ENCODE measurements around the gene CIAO2A. TPM values are rescaled to one million over a fixed set of nuclear protein-coding genes. Genes with fewer than 3 reads are reported as not detected.

Gene CIAO2A
- total RNA-seq, 3 donors from 2014 or later (not counting 1 experiment from before 2014, with no cell fraction given), result 20.2 to 23.9 (median 22.9) TPM

DNA sequence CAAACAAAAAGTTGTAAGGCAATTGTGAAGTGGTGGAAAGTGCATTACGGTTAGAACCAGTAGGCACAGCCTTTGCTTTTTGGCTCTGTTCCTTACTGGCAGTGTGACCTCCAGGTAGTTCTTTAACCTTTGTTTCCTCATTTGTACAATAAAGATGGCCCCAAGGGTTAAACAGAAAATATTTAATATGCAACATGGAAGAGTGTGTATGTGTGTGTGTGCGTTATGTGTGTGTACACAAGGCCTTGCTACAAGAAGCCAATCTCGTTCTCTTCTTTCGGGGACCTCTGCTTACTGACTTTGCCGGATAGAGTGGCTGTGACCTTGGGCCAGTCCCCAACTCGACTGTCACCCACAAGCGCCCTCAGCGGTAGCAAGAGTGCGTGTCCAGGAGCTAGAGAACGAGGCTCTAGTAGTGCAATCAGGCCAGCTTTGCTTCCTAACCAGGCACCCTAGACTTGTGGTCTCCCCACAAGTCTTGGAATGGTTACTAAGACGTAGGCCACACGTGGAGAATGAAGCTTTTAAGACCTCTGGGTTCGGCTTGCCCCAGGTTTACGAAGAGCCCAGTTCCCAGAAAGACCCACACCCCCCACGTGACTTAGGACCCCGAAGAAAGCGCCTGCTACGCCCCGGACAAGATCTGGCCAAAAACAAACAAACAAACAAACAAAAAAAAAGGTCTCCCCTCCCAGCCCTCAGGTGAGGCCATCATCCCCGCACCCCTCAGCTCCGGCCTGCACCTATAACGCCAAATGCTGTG lies 593 bp downstream of the CIAO2A start:
- Histone ChIP-seq H3K27me3 (ENCODE audit: control insufficient read depth, insufficient read depth, low read length) (no peaks in the 10 kb centered on the region), H3K4me1 (ENCODE audit: control insufficient read depth, insufficient read depth, low read length) (peaks cover 52% of the 10 kb centered on the region), H3K36me3 (ENCODE audit: control insufficient read depth, insufficient read depth, low read length) (peaks cover 9% of the 10 kb centered on the region), H3K9me3 (ENCODE audit: control insufficient read depth, insufficient read depth, low read length) (no peaks in the 10 kb centered on the region), H3K4me3 (ENCODE audit: low read length) (peak overlapping the region; percentile 74), H3K27ac (ENCODE audit: low read length) (peak overlapping the region; percentile 93)
- WGBS (ENCODE audit: insufficient coverage), result 7% methylated on average over 22 of the region's 22 CpGs
- peak overlapping the region; percentile 98 to 99 for H3K27ac Mint-ChIP-seq
- intact Hi-C loops (cut with micrococcal nuclease), result loop anchor here (1.0 to 10.0 kb wide), 3 partner anchors 70 to 898 kb away; partner anchors contain the start of gene PPIB
- H3K4me3 Mint-ChIP-seq, result peak overlapping the region; percentile 100
- TF ChIP-seq, protein P1, sequence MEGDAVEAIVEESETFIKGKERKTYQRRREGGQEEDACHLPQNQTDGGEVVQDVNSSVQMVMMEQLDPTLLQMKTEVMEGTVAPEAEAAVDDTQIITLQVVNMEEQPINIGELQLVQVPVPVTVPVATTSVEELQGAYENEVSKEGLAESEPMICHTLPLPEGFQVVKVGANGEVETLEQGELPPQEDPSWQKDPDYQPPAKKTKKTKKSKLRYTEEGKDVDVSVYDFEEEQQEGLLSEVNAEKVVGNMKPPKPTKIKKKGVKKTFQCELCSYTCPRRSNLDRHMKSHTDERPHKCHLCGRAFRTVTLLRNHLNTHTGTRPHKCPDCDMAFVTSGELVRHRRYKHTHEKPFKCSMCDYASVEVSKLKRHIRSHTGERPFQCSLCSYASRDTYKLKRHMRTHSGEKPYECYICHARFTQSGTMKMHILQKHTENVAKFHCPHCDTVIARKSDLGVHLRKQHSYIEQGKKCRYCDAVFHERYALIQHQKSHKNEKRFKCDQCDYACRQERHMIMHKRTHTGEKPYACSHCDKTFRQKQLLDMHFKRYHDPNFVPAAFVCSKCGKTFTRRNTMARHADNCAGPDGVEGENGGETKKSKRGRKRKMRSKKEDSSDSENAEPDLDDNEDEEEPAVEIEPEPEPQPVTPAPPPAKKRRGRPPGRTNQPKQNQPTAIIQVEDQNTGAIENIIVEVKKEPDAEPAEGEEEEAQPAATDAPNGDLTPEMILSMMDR (IDR thresholded peaks at IDR 0.05), result no peak
- no peaks in the 10 kb centered on the region for H3K27me3 Mint-ChIP-seq (ENCODE audit: low read depth in 2 of 2)
- peaks cover 61 to 67% of the 10 kb centered on the region in 2 donors for H3K4me1 Mint-ChIP-seq
- ATAC-seq (no peak), DNase-seq (peak; percentile 36 to 60)
- H3K9me3 Mint-ChIP-seq, result no peaks in the 10 kb centered on the region
- no peaks in the 10 kb centered on the region for H3K36me3 Mint-ChIP-seq

DNA sequence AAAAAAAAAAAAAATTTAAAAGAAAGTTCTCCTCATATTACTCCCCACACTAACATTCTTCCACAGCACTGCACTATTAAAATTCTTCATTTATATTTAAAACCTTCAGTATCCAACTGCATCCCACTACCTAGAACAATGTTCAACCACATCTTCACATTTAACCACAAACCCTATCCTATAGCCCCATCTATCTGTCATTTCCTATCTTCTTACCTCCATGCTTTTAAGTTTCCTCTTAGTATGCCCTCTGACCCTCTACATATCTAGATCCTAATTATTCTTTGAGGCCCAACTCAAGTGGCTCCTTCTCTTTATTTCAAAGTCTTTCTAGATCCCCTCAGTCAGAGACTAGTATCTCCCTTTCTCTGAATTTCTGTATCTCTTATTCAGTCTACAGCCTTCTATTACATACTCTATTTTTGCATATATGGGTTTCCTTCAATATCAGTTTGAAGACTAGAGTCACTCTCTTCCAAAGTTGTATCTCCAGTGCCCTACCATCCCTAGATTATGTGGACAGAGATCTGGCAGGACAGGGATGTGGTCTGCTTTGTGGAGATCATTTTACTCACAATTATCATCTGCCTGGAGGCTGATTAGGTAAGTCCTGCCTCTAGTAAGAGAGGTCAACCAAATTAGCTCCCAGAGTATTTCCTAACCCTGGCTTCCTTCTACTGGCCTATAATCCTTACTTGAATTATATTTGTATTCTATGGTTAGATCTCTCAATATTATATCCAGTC lies 1.4 kb downstream of the CIAO2A start:
- no peaks in the 10 kb centered on the region for H3K9me3 Mint-ChIP-seq
- Histone ChIP-seq H3K4me1 (ENCODE audit: control insufficient read depth, insufficient read depth, low read length) (peaks cover 51% of the 10 kb centered on the region), H3K27ac (ENCODE audit: low read length) (peak overlapping the region; percentile 8), H3K27me3 (ENCODE audit: control insufficient read depth, insufficient read depth, low read length) (no peaks in the 10 kb centered on the region), H3K4me3 (ENCODE audit: low read length) (no peak overlapping the region), H3K9me3 (ENCODE audit: control insufficient read depth, insufficient read depth, low read length) (no peaks in the 10 kb centered on the region), H3K36me3 (ENCODE audit: control insufficient read depth, insufficient read depth, low read length) (peaks cover 13% of the 10 kb centered on the region)
- DNase-seq (peak in 1 of 2 donors; percentile 65), ATAC-seq (no peak)
- H3K4me3 Mint-ChIP-seq, result peak overlapping the region; percentile 100
- no peaks in the 10 kb centered on the region for H3K27me3 Mint-ChIP-seq (ENCODE audit: low read depth in 2 of 2)
- peak overlapping the region; percentile 98 to 99 for H3K27ac Mint-ChIP-seq
- peaks cover 53 to 59% of the 10 kb centered on the region in 2 donors for H3K4me1 Mint-ChIP-seq
- TF ChIP-seq, protein P1 (IDR thresholded peaks at IDR 0.05), result no peak
- no peaks in the 10 kb centered on the region for H3K36me3 Mint-ChIP-seq
- intact Hi-C loops (cut with micrococcal nuclease), result loop anchor here (5.0 to 10.0 kb wide), 2 partner anchors 595 to 897 kb away; no protein-coding TSS in a partner anchor

DNA sequence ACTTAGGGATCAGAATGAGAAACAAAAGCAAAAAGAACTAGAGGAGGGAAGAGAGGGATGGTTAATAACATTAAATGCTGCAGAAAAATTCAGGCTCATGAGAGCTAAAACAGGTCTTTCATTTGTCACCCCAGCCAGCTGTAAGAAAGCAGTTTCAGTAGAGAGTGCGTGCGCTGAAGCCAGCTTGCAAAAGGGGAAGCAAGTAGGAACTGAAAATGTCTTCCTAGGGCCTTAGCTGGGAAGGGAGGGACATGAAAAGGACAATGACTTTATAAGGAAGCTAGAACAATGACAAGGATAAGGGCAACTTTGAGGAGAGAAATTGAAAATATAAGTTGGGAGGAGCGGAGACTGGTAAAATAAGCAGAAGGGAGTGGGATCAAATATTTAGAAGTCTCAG lies 3.1 kb downstream of the CIAO2A start:
- TF ChIP-seq, protein P1 (IDR thresholded peaks at IDR 0.05), result no peak
- Histone ChIP-seq H3K36me3 (ENCODE audit: control insufficient read depth, insufficient read depth, low read length) (peaks cover 13% of the 10 kb centered on the region), H3K4me3 (ENCODE audit: low read length) (no peak overlapping the region), H3K27ac (ENCODE audit: low read length) (peak overlapping the region; percentile 77), H3K27me3 (ENCODE audit: control insufficient read depth, insufficient read depth, low read length) (no peaks in the 10 kb centered on the region), H3K4me1 (ENCODE audit: control insufficient read depth, insufficient read depth, low read length) (peaks cover 37% of the 10 kb centered on the region), H3K9me3 (ENCODE audit: control insufficient read depth, insufficient read depth, low read length) (no peaks in the 10 kb centered on the region)
- Mint-ChIP-seq H3K36me3 (no peaks in the 10 kb centered on the region), H3K9me3 (no peaks in the 10 kb centered on the region), H3K27ac (peak overlapping the region in 1 of 2 donors; percentile 3), H3K4me3 (peak overlapping the region; percentile 7), H3K27me3 (ENCODE audit: low read depth in 2 of 2) (no peaks in the 10 kb centered on the region), H3K4me1 (peaks cover 37 to 43% of the 10 kb centered on the region in 2 donors)
- 72% methylated on average over 3 of the region's 3 CpGs for WGBS (ENCODE audit: insufficient coverage)
- intact Hi-C loops (cut with micrococcal nuclease), result loop anchor here (5.0 to 10.0 kb wide), 2 partner anchors 593 to 896 kb away; no protein-coding TSS in a partner anchor
- ATAC-seq (no peak), DNase-seq (no peak)

Measured in natural killer cell (primary cell).